Muscle layer of duodenum (tissue), 2 donors: ENCODE measurements around the gene RAB36.

Source experiments
- H3K27ac ChIP-seq: one replicate; pipeline ENCODE4 v1.7.0; 2013; ENCODE audit warnings: mild to moderate bottlenecking, low read length
- H3K27me3 ChIP-seq: one replicate; pipeline ENCODE4 v1.7.0; 2013; ENCODE audit warnings: low read depth, mild to moderate bottlenecking, control low read depth, low read length
- H3K36me3 ChIP-seq, 2 donors: one replicate each; pipeline ENCODE4 v1.7.0; 2013; ENCODE audit warnings: low read length in 2 of 2, control low read depth in 1 of 2, mild to moderate bottlenecking in 1 of 2; ENCODE audit not compliant: insufficient read depth in 2 of 2, control insufficient read depth in 1 of 2
- H3K4me1 ChIP-seq, 2 donors: one replicate each; pipeline ENCODE4 v1.7.0; 2013; ENCODE audit warnings: low read length in 2 of 2, mild to moderate bottlenecking in 2 of 2, control low read depth in 1 of 2, moderate library complexity in 1 of 2; ENCODE audit not compliant: insufficient read depth in 2 of 2, control insufficient read depth in 1 of 2
- H3K4me3 ChIP-seq, 2 donors: one replicate each; pipeline ENCODE4 v1.7.0; 2013; ENCODE audit warnings: low read length in 2 of 2, low read depth in 1 of 2, mild to moderate bottlenecking in 1 of 2
- H3K9me3 ChIP-seq, 2 donors: one replicate each; pipeline ENCODE4 v1.7.0; 2013; ENCODE audit warnings: low read length in 2 of 2, control low read depth in 1 of 2, mild to moderate bottlenecking in 1 of 2; ENCODE audit not compliant: control insufficient read depth in 1 of 2
- donor health status: healthy.

RAB36 gene

DNA sequence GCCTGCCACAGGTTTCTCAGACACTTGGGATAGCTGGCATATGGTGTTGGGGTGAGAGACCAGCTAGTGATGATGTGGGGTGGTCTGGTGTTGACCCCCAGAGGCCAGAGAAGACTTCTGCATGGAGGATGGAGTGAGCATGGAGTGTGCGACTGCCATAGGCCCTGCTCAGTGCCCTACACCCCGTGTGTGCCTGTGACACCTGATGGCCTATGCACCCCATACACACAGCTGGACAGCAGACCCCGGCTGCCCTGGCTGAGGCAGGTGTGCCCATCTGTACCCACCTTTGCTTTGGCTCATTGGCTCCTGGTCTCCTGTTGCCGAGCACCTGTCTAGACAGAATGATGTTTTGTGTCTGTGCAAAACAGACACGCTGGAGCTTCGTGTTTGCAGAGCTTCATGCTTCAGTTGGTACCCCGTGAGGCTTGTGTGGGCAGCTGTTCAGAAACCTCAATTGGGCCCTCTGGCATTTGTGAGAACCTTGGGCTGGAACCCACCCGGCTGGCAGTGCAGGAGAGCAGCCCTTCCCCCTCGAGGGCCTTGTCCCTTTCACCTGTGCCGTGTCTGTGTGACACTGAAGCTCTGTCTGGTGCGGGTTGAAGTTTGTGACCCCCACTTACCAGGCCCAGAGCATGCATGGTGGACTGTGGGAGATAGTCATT is 62.6 kb downstream of the RAB36 start:
- Histone ChIP-seq H3K36me3 (no peaks in the 10 kb centered on the region), H3K4me1 (peaks cover 4 to 31% of the 10 kb centered on the region in 2 donors), H3K27ac (no peak overlapping the region), H3K4me3 (no peak overlapping the region), H3K9me3 (no peaks in the 10 kb centered on the region), H3K27me3 (no peaks in the 10 kb centered on the region)

DNA sequence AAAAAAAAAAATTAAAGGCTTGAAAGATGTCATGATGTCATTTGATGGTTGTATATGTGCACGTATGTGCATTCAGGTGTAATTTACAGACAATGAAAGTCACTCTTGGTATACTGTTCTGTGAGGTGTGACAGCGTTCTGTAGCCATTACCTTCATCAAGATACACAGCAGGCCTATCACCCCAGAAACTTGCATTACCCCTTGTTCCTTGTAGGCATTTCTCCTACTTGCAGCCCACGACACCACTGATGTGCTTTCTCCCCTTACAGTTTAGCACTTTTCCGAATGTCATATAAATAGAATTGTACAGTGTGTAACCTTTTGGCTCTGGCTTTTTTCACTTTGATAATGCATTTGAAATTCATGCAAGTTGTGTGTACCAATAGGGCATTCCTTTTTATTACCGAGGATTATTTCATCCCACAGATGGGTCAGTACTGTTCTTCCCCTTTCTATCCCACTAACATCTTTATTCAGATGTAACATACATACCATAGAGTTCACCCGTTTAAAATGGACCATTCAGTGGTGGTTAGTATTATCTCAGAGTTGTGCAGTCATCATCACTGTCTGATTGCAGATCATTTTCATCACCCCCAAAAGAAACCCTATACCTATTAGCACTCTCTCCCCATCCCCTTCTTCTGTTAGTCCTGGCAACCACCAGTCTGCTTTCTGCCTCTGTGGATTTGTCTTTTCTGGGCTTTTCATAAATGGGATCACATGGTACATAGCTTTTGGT is 65.3 kb downstream of the RAB36 start:
- Histone ChIP-seq H3K4me3 (no peak overlapping the region), H3K27me3 (no peaks in the 10 kb centered on the region), H3K36me3 (no peaks in the 10 kb centered on the region), H3K9me3 (no peaks in the 10 kb centered on the region), H3K27ac (no peak overlapping the region), H3K4me1 (peaks cover 0 to 24% of the 10 kb centered on the region in 2 donors)

DNA sequence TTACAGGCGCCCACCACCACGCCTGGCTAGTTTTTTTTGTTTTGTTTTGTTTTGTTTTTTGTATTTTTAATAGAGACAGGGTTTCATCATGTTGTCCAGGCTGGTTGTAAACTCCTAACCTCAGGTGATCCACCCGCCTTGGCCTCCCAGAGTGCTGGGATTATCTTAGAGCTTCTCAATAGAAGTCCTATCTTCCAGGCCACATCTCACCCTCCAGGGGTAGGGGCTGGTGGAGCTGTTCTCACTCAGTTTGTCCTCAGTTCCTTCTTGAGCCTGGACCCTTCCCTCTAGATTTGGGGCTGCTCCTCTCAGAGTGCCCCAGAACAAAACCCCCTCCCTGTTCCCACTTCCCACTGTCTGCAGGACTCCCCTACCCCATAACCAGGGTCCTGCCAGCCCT is 66.3 kb downstream of the RAB36 start:
- Histone ChIP-seq H3K27ac (no peak overlapping the region), H3K4me3 (no peak overlapping the region), H3K27me3 (no peaks in the 10 kb centered on the region), H3K36me3 (no peaks in the 10 kb centered on the region), H3K4me1 (peaks cover 3 to 21% of the 10 kb centered on the region in 2 donors), H3K9me3 (no peaks in the 10 kb centered on the region)

DNA sequence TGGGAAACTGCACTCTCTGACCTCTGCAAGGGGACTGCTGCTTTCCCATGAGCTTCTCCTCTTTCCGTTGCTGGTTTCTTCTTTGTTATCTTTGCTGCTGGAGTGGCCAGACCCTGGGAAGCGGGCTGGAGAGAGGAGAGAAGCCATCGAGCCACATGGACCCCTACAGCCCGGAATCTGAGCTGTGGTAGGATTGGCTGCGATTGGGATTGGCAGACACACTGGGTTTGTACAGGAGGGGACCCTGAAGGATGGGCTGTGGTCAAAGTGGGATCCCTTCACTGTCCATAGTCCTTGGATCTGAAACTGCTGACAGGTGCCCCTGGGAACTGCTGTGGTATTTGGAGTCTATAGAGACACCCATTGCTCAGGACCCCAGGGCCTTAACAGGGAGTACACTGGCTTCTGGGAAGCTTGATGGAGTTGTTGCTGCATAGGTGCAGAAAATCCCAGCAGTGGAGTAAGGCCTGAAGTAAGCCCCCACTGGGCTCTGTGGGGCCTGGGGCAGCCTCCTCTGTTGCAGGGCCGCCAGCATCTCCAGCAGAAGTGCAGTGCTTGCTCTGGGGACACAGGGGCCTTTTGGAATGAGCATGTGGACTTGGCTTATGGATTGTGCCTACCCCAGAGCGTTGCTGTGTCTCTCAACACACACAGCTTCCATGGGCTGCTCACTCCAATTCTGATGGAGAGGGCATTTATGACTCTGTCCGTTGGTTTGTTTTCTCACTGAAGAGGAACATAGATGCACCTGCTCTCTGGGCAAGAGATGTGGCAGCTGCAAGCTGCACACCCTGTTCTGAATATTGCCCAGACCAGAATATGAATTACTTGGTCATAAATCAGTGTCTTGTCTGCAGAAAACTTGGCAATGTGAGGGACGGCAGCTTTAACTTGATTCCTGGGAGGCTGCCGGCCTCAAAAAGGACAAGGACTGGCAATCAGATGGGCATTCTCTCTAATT is 67.1 kb downstream of the RAB36 start:
- Histone ChIP-seq H3K27me3 (no peaks in the 10 kb centered on the region), H3K27ac (no peak overlapping the region), H3K36me3 (no peaks in the 10 kb centered on the region), H3K4me1 (peaks cover 10 to 24% of the 10 kb centered on the region in 2 donors), H3K9me3 (no peaks in the 10 kb centered on the region), H3K4me3 (no peak overlapping the region)

DNA sequence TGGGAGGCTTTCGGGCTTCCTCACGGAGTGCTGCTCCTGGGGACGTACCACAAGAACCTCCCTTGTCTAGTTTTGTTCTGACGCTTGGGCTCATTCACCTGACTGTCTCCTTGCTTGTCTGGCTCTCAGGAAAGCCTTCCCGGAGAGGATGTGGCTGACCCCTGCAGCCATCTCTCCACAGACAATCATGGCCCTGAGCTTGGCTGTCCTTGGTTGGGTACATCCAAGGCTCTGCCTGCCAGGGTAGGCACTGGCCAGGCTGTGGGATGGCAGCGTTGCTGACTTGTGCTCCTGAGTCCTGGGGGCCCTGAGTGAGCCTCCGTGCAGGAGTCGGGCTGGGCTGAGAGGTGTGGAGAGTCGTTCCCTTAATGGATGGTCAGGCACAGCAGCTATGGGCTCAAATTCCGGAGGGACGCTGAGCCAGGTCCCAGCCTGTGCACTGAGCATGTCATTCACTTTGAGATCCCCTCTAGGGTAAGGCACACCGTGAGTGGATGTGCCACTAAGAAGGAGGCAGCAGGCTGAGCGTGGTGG is 67.8 kb downstream of the RAB36 start:
- no peaks in the 10 kb centered on the region for H3K9me3 ChIP-seq
- H3K36me3 ChIP-seq = no peaks in the 10 kb centered on the region
- H3K27ac ChIP-seq = no peak overlapping the region
- no peaks in the 10 kb centered on the region for H3K27me3 ChIP-seq
- H3K4me3 ChIP-seq = no peak overlapping the region
- peaks cover 13 to 28% of the 10 kb centered on the region in 2 donors for H3K4me1 ChIP-seq

DNA sequence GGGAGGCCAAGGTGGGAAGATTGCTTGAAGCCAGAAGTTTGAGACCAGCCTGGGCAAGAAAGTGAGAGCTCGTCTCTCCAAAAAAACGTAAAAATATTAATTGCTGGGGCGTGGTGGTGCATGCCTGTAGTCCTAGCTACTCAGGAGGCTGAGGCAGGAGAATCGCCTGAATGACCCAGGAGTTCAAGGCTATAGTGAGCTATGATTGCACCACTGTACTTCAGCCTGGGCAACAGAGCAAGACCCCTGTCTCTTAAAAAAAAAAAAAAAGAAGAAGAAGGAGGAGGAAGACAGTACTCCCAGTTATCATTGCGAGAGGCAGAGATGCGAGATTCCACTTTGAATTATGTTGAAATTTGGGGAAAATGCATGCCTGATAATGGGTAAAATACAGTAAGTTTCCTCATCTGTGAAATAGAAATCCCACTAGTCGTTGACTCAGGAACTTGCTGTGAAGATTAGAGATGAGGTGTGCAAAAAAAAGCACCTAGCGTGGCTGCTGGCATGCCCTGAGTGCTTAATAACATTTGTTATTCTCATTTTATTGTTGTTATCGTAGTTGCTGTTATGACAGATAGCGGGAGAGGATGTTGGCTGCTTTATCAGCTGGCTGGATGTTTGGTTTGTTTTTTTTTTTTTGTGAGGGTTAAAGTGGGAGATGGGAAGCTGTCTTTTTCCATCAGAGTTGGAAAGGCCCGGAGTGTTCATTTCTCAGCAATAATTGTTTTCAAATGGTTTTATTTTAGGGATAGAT is 68.5 kb downstream of the RAB36 start:
- Histone ChIP-seq H3K4me1 (peaks cover 20 to 34% of the 10 kb centered on the region in 2 donors), H3K27me3 (no peaks in the 10 kb centered on the region), H3K27ac (no peak overlapping the region), H3K4me3 (no peak overlapping the region), H3K9me3 (no peaks in the 10 kb centered on the region), H3K36me3 (no peaks in the 10 kb centered on the region)
